Measurements from ENCODE around the gene OSER1. TPM values are rescaled to one million over a fixed set of nuclear protein-coding genes. Genes with fewer than 3 reads are reported as not detected.

OSER1 gene
- total RNA-seq (2011; cell fraction: chromatin; rRNA removed; ENCODE audit: low replicate concordance) = 9.4 and 15.8 TPM in 2 replicates
- 8.2 and 10.0 TPM in 2 replicates for total RNA-seq (2011; cell fraction: nucleolus; rRNA removed)
- total RNA-seq (2011; cell fraction: nucleoplasm; rRNA removed) = 10.0 and 13.6 TPM in 2 replicates
- total RNA-seq (2014; rRNA removed) (15.5 and 15.6 TPM in 2 replicates), total RNA-seq (2014; rRNA removed; fragmentation: Illumina TruSeq; extraction: Trizol) (19.6 and 25.5 TPM in 2 replicates), total RNA-seq (2015; rRNA removed; fragmentation: Illumina TruSeq; extraction: Trizol) (19.4 and 19.9 TPM in 2 replicates), total RNA-seq (2021) (19.0 and 20.4 TPM in 2 replicates), polyA plus RNA-seq (2011; rRNA removed) (37.3 and 43.9 TPM in 2 replicates), polyA plus RNA-seq (2014; fragmentation: Illumina TruSeq; extraction: Trizol) (23.6 and 25.4 TPM in 2 replicates), polyA plus RNA-seq (2014; fragmentation: Nextera tagmentation; extraction: Ambion mirVana) (10 to 100 TPM; 54.8 to 57.3 TPM), polyA plus RNA-seq (2014; rRNA removed) (19.7 and 21.7 TPM in 2 replicates), polyA minus RNA-seq (2011; rRNA and poly(A)+ RNA removed) (31.4 and 31.8 TPM in 2 replicates), Bru-seq, nascent RNA (percentile 85 among the genes with signal in this experiment), BruChase-seq, experiment 1, labeled RNA remaining after a 2-hour chase (percentile 77 among the genes with signal in this experiment), BruChase-seq, experiment 2, labeled RNA remaining after a 6-hour chase (percentile 77 among the genes with signal in this experiment)
- 17.5 and 28.9 TPM in 2 replicates for polyA plus RNA-seq (2011; cell fraction: cytosol; rRNA removed)
- polyA plus RNA-seq (2011; cell fraction: nucleus; rRNA removed) = 42.5 and 57.4 TPM in 2 replicates
- 17.6 and 20.4 TPM in 2 replicates for polyA plus RNA-seq (2012)
- polyA minus RNA-seq (2011; cell fraction: cytosol; rRNA and poly(A)+ RNA removed) = 10.0 and 12.0 TPM in 2 replicates
- 4.7 and 8.0 TPM in 2 replicates for polyA minus RNA-seq (2011; cell fraction: nucleus; rRNA and poly(A)+ RNA removed)
- long read RNA-seq, experiment 1, transcript OSER1-201 (4 exons, 1,572 nt) = major isoform, 53 of 65 reads
- long read RNA-seq, experiment 1, partial matches to known transcripts = 2 of 65 reads
- long read RNA-seq, experiment 1, other reads (novel, unspliced or antisense) = 10 of 65 reads
- long read RNA-seq, experiment 2, transcript OSER1-201 (4 exons, 1,572 nt) = major isoform, 19 of 24 reads
- long read RNA-seq, experiment 2, partial matches to known transcripts = 0 of 24 reads
- long read RNA-seq, experiment 2, other reads (novel, unspliced or antisense) = 5 of 24 reads
- long read RNA-seq, experiment 3, transcript OSER1-201 (4 exons, 1,572 nt) = major isoform, 29 of 32 reads
- long read RNA-seq, experiment 3, partial matches to known transcripts = 2 of 32 reads
- long read RNA-seq, experiment 3, other reads (novel, unspliced or antisense) = 1 of 32 reads

DNA sequence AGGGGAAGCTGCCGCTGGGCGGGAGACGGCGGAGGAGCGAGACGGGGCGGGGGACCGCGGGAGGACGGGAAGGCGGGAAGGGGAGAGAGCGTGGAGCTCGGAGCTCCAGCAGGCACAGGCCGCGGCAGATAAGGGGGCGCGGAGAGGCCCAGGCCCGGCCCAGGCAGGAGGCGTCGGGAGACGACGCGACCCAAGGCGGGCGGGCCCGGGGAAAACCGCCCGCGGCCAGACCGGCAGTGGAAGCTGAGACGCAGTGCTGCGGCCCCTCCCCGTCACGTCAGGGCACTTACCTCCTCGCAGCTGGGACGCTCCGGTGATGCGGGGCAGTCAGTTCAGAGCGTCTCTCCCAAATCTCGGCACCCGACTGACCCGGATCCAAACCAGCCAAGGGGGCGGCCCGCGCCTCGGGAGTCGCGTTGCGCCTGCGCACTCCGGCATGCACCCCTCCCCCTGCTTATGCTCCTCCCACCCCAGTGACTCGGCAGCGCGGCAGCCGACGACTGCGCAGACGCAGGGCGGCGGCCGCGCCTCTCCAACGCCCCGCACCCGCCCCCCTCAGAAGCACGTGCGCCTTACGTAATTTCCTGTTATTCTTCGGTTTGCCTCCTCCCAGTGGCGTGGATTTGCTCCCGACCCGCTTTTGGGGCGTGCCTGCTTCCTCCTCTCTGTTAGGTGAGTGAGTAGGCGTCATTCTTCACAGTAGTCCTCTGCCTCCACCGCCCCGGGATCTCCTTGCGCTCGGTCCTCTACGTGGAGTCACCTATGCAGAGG is at the start of gene OSER1:
Gene OSER1 (minus strand): TSS at position 366 of the 771 bp plus-strand sequence. CDS start 3,814 bp downstream, outside the sequence.
- Histone ChIP-seq H3K27me3 (ENCODE audit: control insufficient read depth in 2 of 2, insufficient read depth in 2 of 2, low read length in 2 of 2) (no peaks in the 10 kb centered on the region), H3K9me3 (replicated peaks; ENCODE audit: control insufficient read depth, insufficient read depth, low read depth, low read length) (no peaks in the 10 kb centered on the region), H3K4me2 (ENCODE audit: insufficient read depth, low read length) (peak within 1 kb of the TSS; percentile 93), H2AFZ (ENCODE audit: low read depth, low read length) (peak within 1 kb of the TSS; percentile 85), H3K4me1 (replicated peaks in 1 of 2; ENCODE audit: control insufficient read depth in 2 of 2, insufficient read depth in 2 of 2, low read length in 2 of 2) (peaks cover 17 to 24% of the 10 kb centered on the region in 2 experiments), H3K9me1 (ENCODE audit: control insufficient read depth, insufficient read depth, low read length) (no peaks in the 10 kb centered on the region), H3K27ac (ENCODE audit: extremely low read depth, low read depth, low read length) (peak within 1 kb of the TSS; percentile 92), H3K4me3 (peak within 1 kb of the TSS; percentile 94), H3K79me2 (ENCODE audit: control insufficient read depth, insufficient read depth, low read length) (peaks cover 45% of the 10 kb centered on the region), H3K36me3 (ENCODE audit: control insufficient read depth, insufficient read depth, low read length) (peaks cover 8% of the 10 kb centered on the region; the same call in 2 of the 3 replicates), H4K20me1 (replicated peaks; ENCODE audit: control insufficient read depth, insufficient read depth, low read length) (peaks cover 4% of the 10 kb centered on the region; the same call in 1 of the 2 replicates), H3K9ac (ENCODE audit: insufficient read depth in 1 of 2, low read depth in 2 of 2, low read length in 2 of 2) (peak within 1 kb of the TSS; percentile 82 to 97)
- ChIA-PET POLR2A (interaction anchor here (0.8 to 1.4 kb wide), 3 partner anchors 8 to 174 kb away, joined by 3 to 6 read pairs (median 4); no protein-coding TSS in a partner anchor), CTCF (ENCODE audit: low intra/inter-chr PET ratio) (interaction anchor here (1.3 kb wide), 1 partner anchor 176 kb away, joined by 5 read pairs; no protein-coding TSS in a partner anchor)
- under 1% methylated on average over 40 of the region's 79 CpGs for WGBS (ENCODE audit: insufficient coverage, low coverage, missing lambda C conversion rate)
- DNase-seq (ENCODE audit: extremely low read depth in 1 of 4, low spot score in 3 of 4) (peak; percentile 97 to 99 (median 99)), FAIRE-seq (peak; percentile 95), ATAC-seq (peak; percentile 89)
- intact Hi-C loops (cut with micrococcal nuclease) (no loop called here), in situ Hi-C loops (cut with MboI) (loop anchor here (5.0 to 10.0 kb wide), 3 partner anchors 172 to 394 kb away; no protein-coding TSS in a partner anchor)
- no TSS peak for BruUV-seq (replicated peaks)
- TF ChIP-seq CBX1 (IDR thresholded peaks at IDR 0.05; ENCODE audit: low read depth) (0 out of 2 replicates have a peak, but pooled peaks have one; percentile 60), LEF1 (IDR thresholded peaks at IDR 0.05) (no peak), POLR3A (IDR thresholded peaks at IDR 0.05; ENCODE audit: borderline replicate concordance, extremely low read depth, insufficient read depth, insufficient read length) (no peak), DMBX1 (CRISPR knock-in tag; IDR thresholded peaks at IDR 0.05; ENCODE audit: borderline replicate concordance) (no peak; the same call in 1 of the 2 replicates), POLR2AphosphoS5 (IDR thresholded peaks at IDR 0.05; ENCODE audit: control insufficient read depth, insufficient read depth, low read depth, low read length) (peak; percentile 47), SETDB1 (IDR thresholded peaks at IDR 0.05; ENCODE audit: low read length) (no peak), GATAD2A (IDR thresholded peaks at IDR 0.05) (no peak), NUFIP1 (IDR thresholded peaks at IDR 0.05; ENCODE audit: partially characterized antibody) (no peak), SAP30 (IDR thresholded peaks at IDR 0.05; ENCODE audit: borderline replicate concordance, insufficient read depth, low read depth, low read length, poor library complexity, severe bottlenecking) (peak; percentile 36), BRF1 (IDR thresholded peaks at IDR 0.05; ENCODE audit: borderline replicate concordance, extremely low read depth, insufficient read length) (no peak), ZNF3 (CRISPR knock-in tag; IDR thresholded peaks at IDR 0.05) (no peak), SMAD1 (IDR thresholded peaks at IDR 0.05; ENCODE audit: low read depth, low read length, partially characterized antibody) (peak; percentile 41), POLR2G (IDR thresholded peaks at IDR 0.05; ENCODE audit: low read depth, low read length) (peak; percentile 87), PPARD (CRISPR knock-in tag; IDR thresholded peaks at IDR 0.05) (no peak)
- TF ChIP-seq, protein P1, sequence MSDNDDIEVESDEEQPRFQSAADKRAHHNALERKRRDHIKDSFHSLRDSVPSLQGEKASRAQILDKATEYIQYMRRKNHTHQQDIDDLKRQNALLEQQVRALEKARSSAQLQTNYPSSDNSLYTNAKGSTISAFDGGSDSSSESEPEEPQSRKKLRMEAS (CRISPR knock-in tag; IDR thresholded peaks at IDR 0.05) = peak; percentile 90
